ENCODE measurements around the gene VWF.
"Not testable (repeated sequence)": the region's sequence is repeated elsewhere in the genome, so short reads cannot be mapped to it uniquely, and the experiment has no call there.

VWF gene

GRCh38 chr12:6124411-6125309 lies at the start of gene VWF:
VWF (minus strand) TSS chr12:6124670; CDS start chr12:6123196, 1,474 bp downstream.
- no peak for DNase-seq (ENCODE audit: low read depth)

- no peak for DNase-seq (ENCODE audit: low read depth)
Measured at GRCh38 chr12:6172862-6173261, 48.4 kb upstream of the VWF start.

GRCh38 chr12:6172086-6172485 lies 47.6 kb upstream of the VWF start:
- no peak for DNase-seq (ENCODE audit: low read depth)

- DNase-seq (ENCODE audit: low read depth): no peak
Measured at GRCh38 chr12:6171409-6172015, 47.0 kb upstream of the VWF start.

- DNase-seq (ENCODE audit: low read depth): peak; percentile 98
Measured at GRCh38 chr12:6167327-6168280, 43.1 kb upstream of the VWF start.

- no peak for DNase-seq (ENCODE audit: low read depth)
Measured at GRCh38 chr12:6166808-6167207, 42.3 kb upstream of the VWF start.

GRCh38 chr12:6165395-6165794 lies 40.9 kb upstream of the VWF start:
- no peak for DNase-seq (ENCODE audit: low read depth)

- DNase-seq (ENCODE audit: low read depth): no peak
Measured at GRCh38 chr12:6163416-6164060, 39.1 kb upstream of the VWF start.

GRCh38 chr12:6161124-6161882 lies 36.8 kb upstream of the VWF start:
- DNase-seq (ENCODE audit: low read depth): peak; percentile 54

GRCh38 chr12:6160049-6160649 lies 35.7 kb upstream of the VWF start:
- DNase-seq (ENCODE audit: low read depth): not testable (repeated sequence)

GRCh38 chr12:6159166-6160011 lies 34.9 kb upstream of the VWF start:
- not testable (repeated sequence) for DNase-seq (ENCODE audit: low read depth)

GRCh38 chr12:6158749-6159148 lies 34.3 kb upstream of the VWF start:
- DNase-seq (ENCODE audit: low read depth): no peak

- DNase-seq (ENCODE audit: low read depth): no peak
Measured at GRCh38 chr12:6158255-6158654, 33.8 kb upstream of the VWF start.

- no peak for DNase-seq (ENCODE audit: low read depth)
Measured at GRCh38 chr12:6157482-6157881, 33.0 kb upstream of the VWF start.

- DNase-seq (ENCODE audit: low read depth): no peak
Measured at GRCh38 chr12:6154730-6155459, 30.4 kb upstream of the VWF start.

GRCh38 chr12:6148722-6149121 lies 24.3 kb upstream of the VWF start:
- DNase-seq (ENCODE audit: low read depth): not testable (repeated sequence)

- DNase-seq (ENCODE audit: low read depth): no peak
Measured at GRCh38 chr12:6148061-6148460, 23.6 kb upstream of the VWF start.

GRCh38 chr12:6146951-6147350 lies 22.5 kb upstream of the VWF start:
- no peak for DNase-seq (ENCODE audit: low read depth)

- DNase-seq (ENCODE audit: low read depth): no peak
Measured at GRCh38 chr12:6146509-6146908, 22.0 kb upstream of the VWF start.

Measured in iris pigment epithelial cell (primary cell).